Measurements from ENCODE around the gene DPEP1.
A peak's percentile ranks its signal among the peaks of the same experiment; 100 is the strongest.
"Not testable (repeated sequence)": the region's sequence is repeated elsewhere in the genome, so short reads cannot be mapped to it uniquely, and the experiment has no call there.

Gene DPEP1

GRCh38 chr16:89620406-89620841 lies 7.0 kb downstream of the DPEP1 start:
- DNase-seq (ENCODE audit: low spot score): no peak

DNA sequence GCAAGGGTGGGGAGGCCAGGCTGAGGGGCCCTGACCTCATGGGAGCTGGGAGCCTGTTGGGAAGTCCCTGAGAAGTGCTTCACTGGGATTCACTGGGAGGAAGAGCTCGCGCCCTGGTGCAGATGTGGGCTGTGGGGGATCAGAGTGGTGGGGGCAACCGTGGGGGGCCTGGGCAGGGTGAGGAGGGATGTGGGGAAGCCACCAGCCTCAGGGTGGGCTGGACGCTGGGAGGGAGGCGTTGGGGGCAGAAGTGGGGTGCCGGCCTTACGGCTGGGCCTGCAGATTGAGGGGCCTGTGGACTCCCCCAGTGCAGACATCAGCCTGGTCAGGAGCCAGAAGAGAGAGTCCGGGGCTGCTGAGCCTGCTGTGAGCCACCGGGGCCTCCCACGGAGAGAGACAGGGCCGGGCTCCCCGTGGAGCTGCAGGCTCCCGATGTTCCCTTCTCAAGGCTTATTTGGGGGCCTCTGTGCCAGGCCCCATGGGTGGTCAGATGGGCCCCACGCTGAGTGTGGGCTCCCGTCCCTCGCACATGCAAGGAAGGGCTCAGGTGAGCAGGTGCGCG lies 7.8 kb downstream of the DPEP1 start:
- no peak for DNase-seq (ENCODE audit: low spot score)

- DNase-seq (ENCODE audit: low spot score): no peak
These were observed 8.4 kb downstream of the DPEP1 start for GRCh38 chr16:89621698-89622409.

- DNase-seq (ENCODE audit: low spot score): no peak
These were observed 10.2 kb downstream of the DPEP1 start for GRCh38 chr16:89623511-89624261.

DNA sequence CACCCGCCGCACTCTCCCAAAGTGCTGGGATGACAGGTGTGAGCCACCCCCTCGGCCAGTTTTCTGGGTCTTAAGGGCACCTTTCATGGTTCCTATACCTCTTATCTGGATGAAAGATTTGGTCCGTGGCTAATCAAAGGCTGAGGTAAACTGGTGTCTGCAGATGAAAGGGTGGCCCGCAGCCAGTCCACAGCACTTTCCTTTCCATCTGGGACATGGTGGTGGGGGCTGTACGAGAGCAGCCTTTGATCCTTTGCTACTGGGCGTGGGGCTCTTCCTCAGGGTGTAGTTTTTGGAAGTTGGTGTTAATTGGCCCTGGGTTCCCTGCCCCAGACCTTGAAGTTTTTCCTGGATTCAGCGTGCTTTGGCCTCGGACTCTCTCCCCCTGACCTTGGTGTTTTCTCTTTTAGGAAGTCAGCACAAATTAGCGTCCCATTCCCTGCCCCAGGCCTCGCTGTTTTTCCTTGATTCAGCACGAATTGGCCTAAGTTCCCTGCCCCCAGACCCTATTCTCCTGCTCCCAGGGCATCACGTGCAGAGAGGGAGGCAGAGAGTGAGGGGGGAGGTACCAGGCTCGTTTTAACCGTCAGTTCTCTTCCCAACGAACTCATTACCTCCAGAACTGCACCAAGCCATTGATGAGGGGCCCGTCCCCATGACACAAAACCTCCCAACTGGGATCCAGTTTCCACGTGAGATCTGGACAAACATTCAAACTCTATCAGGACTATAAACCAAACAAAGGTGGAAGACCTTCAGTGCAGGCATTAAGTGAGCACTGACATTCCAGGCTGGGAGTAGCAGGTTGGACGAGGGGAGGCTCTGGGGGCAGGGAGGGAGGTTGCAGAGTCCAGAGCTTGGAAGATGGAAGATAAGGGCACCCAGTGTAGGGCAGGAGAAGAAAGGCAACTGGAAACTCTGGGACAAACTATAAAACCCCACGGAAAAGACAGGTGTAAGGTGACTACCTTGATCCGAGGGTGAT lies 11.6 kb downstream of the DPEP1 start:
- DNase-seq (ENCODE audit: low spot score): no peak

- no peak for DNase-seq (ENCODE audit: low spot score)
These were observed 16.6 kb downstream of the DPEP1 start for GRCh38 chr16:89629827-89630610.

GRCh38 chr16:89633064-89633631 lies 19.7 kb downstream of the DPEP1 start:
- DNase-seq (ENCODE audit: low spot score): no peak

- DNase-seq (ENCODE audit: low spot score): not testable (repeated sequence)
These were observed 21.3 kb downstream of the DPEP1 start for GRCh38 chr16:89634463-89635385.

- DNase-seq (ENCODE audit: low spot score): no peak
These were observed 23.2 kb downstream of the DPEP1 start for GRCh38 chr16:89636663-89637062.

- DNase-seq (ENCODE audit: low spot score): peak; percentile 29
These were observed 23.9 kb downstream of the DPEP1 start for GRCh38 chr16:89637379-89637778.

GRCh38 chr16:89638455-89638854 lies 25.0 kb downstream of the DPEP1 start:
- DNase-seq (ENCODE audit: low spot score): peak; percentile 40

DNA sequence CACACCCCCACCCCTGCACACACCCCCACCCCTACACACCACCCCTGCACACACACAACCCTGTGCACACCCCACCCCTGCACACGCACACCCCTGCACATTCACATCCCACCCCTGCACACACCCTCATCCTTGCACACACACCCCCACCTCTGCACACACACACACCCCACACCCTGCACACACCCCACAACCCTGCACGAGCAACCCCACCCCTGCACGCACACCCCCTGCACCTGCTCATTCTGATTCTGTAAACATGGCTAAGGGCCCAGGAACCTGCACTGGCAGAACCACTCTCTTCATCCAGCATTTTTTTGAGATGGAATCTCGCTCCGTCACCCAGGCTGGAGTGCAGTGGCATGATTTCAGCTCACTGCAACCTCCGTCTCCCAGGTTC lies 25.9 kb downstream of the DPEP1 start:
- DNase-seq (ENCODE audit: low spot score): no peak

GRCh38 chr16:89641458-89642119 lies 28.1 kb downstream of the DPEP1 start:
- DNase-seq (ENCODE audit: low spot score): no peak

- DNase-seq (ENCODE audit: low spot score): no peak
These were observed 29.1 kb downstream of the DPEP1 start for GRCh38 chr16:89642574-89642973.

DNA sequence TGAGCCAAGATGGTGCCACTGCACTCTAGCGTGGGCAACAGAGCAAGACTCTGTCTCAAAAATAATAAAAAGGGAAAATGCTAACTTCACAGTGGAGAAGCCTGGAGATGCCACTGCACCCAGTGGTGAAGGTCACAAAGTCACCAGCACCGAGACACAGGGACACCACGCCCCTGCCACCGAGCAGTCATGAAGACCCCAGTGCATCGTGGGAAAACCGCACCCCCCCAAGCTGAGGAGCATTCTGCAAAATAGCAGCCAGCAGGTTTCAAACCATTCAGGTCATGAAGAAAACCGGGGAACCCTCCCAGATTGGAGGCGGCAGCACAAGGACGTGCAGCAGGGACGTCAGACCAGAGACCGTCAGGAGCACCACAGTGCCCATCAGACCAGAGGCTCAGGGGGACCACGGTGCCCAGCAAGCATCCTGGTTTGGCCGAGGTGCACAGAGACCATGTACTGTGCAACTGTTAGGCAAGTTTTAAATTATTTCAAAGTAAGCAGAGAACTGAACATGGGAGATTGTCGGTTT lies 30.4 kb downstream of the DPEP1 start:
- DNase-seq (ENCODE audit: low spot score): peak; percentile 36

DNA sequence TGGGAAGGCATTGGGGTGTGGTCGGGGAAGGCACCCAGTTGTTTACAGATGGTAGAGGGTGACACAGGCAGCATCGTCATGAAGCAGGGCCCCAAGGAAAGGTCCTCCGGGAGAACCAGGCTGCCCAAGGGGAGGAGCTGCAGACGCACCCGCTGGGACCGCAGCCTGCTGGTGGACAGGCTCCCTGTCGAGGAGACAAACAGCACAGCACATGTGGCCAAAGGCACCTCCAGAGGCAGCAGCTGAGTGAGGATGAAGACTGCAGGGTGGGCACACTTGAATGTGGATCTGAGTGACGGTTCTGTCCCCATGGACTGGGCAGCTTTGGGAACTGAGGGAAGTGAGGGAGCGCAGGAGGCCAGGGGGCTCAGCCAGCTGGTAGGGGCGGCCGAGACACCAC lies 31.7 kb downstream of the DPEP1 start:
- no peak for DNase-seq (ENCODE audit: low spot score)

- no peak for DNase-seq (ENCODE audit: low spot score)
These were observed 32.8 kb downstream of the DPEP1 start for GRCh38 chr16:89646270-89646669.

DNA sequence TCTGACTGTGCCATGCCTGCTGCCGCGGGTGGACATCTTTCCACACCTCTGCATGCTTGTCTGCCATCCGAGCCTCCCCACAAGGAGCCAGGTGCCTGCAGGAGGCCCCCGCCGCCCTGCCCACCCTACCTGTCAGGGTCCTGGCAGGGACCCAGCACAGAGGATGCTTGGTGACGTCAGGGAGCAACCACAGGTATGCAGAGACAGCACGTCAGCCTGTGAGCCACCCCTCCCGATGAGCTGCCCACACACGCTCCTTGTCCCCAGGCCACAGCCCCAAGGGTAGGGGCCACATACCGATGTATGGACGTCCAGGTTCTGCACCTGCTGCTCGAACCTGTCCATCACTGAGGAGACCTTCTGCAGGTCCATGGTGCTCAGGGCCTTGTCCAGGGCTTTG lies 33.5 kb downstream of the DPEP1 start:
- no peak for DNase-seq (ENCODE audit: low spot score)

DNA sequence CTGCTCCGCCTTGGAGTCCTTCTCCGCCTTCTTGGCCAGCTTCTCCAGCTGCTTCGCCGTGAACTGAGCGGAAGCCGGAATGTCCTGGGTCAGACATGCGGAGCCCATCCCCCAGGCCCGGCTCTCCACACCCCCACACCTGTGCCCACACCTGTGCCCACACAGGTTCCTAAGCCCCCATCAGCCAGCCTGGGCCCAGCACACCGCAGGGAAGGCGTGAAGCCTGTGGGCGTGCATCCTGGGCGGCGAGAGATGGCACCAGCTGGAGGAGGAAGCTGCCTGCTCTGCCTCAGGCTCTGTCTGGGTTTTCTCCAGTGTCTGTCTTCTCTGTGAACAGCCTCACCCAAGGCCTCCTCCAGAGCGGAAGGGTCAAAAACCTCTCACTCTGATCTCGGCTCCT lies 38.1 kb downstream of the DPEP1 start:
- no peak for DNase-seq (ENCODE audit: low spot score)
